Left kidney (tissue), 2 donors: ENCODE data around the gene ASPHD1. TPM values are rescaled to one million over a fixed set of nuclear protein-coding genes. Genes with fewer than 3 reads are reported as not detected.
"Not testable (repeated sequence)": the region's sequence is repeated elsewhere in the genome, so short reads cannot be mapped to it uniquely, and the experiment has no call there.

ENCODE experiments used
- DNase-seq: peaks from one replicate; pipeline ENCODE4 v3.0.0-alpha.2; 2013
- polyA plus RNA-seq: library from polyadenylated mRNA; unstranded; fragments of 120-200 nt; gene quantifications from one replicate; pipeline ENCODE4 v1.2.1, GENCODE V29; 2013; ENCODE audit not compliant: insufficient read length

The ASPHD1 gene
- polyA plus RNA-seq, 1 donor, result 0.86 TPM

GRCh38 chr16:29906520-29907244, 6.4 kb downstream of the ASPHD1 start:
- no peak for DNase-seq

DNA sequence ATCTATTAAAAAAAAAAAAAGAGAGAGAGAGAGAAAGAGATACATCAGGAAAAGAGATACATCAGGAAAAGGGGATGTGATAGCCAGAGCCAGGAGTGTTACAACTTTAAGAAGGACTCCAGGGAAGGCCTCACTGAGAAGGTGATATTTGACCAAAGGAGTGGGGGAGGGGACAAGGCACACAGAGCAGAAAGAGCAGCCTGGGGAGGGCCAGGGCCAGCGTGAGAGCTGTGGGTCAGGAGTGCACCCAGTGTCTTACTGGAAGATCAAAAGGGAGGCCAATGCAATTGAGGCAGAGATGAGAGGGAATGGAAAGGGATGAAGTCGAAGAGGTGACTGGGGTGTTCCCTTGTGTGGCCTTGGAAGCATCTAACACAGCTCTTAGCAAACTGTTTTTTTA, 7.7 kb downstream of the ASPHD1 start:
- no peak for DNase-seq

- DNase-seq, result no peak
These were observed 8.5 kb downstream of the ASPHD1 start for GRCh38 chr16:29908719-29909220.

DNA sequence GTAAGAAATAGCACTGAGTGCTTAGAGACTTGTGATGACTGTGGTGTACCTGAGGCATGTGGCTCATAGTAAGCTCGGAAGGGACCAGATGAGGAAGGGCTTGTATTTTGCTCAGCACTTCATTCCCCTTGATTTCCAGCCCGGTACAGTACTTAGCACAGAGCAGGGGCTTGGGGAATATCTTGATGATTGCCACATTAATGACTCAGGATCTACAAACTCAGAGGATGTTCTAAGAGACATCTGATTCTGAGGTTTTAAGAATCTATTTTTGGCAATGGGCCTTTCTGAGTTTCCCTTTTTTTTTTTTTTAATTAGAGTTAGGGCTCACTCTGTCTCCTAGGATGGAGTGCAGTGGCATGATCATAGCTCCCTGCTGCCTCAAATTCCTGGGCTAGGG, 9.1 kb downstream of the ASPHD1 start:
- no peak for DNase-seq

- DNase-seq, result not testable (repeated sequence)
These were observed 9.6 kb downstream of the ASPHD1 start for GRCh38 chr16:29909851-29910250.

DNA sequence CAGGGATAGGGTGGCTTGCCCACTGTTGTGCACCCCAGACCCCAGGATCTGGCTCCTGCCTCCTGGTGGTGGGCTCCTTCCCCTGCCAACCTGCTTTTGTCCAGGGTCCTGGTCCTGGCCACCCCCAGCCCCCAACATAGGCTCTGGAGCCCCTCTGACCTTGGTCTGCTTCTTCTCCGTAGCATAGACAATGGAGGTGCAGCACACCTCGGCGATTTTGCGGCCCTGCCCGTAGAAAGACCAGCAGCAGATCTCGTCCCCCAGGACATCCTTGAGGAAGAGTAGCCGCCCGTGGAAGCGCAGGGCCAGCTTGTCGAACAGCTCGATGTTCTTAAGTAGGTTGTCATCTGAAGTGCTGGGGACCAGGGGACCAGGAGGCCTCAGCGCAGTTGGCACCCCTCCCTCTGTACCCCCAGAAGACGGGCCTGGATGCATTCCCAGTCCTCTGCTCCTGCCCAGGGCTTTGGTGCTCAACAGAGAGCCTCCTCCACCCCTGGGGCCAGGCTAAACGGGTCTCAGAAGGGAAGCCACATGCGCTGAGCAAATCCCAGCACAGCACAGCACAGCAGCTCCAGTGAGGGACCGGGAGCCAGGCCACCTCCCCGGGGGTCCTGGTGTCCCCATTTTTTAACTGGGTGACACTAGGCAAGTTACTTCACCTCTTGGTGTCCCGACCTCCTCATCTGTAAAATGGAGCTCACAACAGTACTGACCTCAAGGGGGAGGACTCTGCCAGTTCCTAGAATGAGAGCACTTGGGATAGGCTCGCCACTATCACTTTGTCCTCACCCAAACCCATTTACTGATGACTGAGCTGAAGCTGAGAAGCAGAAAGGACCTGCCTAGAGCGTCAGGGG, 10.8 kb downstream of the ASPHD1 start:
- DNase-seq, result no peak

- no peak for DNase-seq
These were observed 11.4 kb downstream of the ASPHD1 start for GRCh38 chr16:29911676-29912010.

DNA sequence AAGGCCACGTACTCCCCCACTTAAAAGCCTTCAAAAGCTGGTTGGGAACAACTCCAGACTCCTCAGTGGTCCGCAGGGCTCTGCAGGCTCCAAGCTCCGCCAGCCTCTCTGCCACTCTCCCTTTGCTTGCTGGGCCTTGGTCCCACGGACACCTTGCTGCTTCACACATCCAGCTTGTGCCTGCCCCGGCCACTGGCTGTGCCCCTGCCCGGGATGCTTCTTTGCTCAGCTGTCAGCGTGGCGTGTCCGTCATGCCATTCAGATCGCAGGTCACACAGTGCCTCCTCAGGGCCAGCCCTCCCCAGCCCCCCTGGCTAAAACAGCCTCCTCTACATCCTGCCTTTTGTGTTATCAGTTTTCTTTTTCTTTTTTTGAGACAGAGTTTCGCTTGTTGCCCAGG, 11.8 kb downstream of the ASPHD1 start:
- no peak for DNase-seq

- DNase-seq, result no peak
These were observed 13.2 kb downstream of the ASPHD1 start for GRCh38 chr16:29913514-29913913.

- DNase-seq, result no peak
These were observed 15.4 kb downstream of the ASPHD1 start for GRCh38 chr16:29915590-29916247.

- DNase-seq, result no peak
These were observed 16.7 kb downstream of the ASPHD1 start for GRCh38 chr16:29916979-29917378.

GRCh38 chr16:29920288-29921033, 20.2 kb downstream of the ASPHD1 start:
- DNase-seq, result no peak

GRCh38 chr16:29921034-29921385, 20.7 kb downstream of the ASPHD1 start:
- no peak for DNase-seq

DNA sequence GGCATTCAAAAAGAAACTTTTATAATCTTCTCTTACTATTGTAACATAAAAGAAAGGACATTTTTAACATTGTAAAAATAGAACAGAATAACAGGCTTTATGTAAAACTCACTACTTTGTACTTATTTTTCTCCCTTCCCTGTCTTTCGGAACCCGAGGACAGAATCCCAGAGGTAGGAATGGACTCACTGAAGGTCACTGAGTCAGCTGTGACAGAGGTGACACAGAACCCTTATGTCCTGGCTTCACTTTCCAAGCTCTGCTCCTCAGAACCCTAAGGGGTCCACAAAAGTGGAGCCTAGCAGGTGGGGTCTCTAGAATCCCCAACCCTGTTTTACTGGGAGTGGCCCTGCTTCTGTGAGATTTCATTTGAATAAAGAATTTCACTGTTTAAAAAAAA, 22.0 kb downstream of the ASPHD1 start:
- DNase-seq, result no peak

- no peak for DNase-seq
These were observed 22.8 kb downstream of the ASPHD1 start for GRCh38 chr16:29922986-29923501.

GRCh38 chr16:29925105-29925756, 24.9 kb downstream of the ASPHD1 start:
- DNase-seq, result no peak

DNA sequence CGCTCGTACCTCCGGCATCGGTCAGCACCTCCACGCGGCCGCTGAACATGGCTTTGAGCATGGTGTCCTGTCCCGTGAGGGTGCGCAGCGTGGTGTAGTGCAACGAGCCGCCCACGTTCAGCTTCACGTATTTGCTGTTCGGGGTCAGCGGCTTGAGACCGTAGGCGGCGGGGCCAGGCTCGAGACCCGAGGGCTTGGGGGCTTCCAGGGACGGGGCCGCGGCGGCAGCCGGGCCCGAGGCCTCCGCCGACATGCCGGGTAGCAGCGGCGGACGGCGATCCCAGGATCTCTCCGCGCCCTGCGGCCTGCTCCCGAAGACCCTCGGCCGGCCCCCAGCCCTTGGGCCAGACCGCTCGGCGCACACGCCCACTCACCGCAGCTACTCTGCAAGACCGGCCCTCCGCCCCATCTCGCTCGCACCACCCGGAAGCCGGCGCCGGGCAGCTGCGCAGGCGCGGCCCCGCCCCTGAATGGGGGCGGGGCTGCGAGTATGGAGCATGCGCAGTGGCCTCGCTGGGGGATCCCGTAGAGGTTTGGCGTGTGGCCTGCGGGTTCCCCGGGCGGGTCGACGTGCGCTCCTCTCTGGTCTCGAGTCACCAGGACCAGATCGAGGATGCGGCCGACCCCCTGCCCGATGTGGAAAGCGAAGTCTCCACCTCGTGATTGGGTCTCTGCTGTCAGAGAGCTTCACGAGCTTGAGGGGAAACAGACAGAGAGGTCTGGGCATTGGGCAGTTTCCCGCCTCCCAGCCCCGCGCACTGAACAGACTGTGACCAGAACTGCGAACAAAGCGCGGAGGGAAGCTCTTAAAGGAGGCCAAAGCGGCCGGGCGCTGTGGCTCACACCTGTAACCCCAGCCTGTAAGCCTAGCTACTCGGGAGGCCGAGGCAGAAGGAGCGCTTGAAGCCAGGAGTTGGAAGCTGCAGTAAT, 25.8 kb downstream of the ASPHD1 start, which contains the start of gene KCTD13:
TSS of gene KCTD13 (minus strand) at position 446 of the 930 bp plus-strand sequence. CDS start at position 253, 193 bp downstream.
- peak; percentile 91 for DNase-seq

DNA sequence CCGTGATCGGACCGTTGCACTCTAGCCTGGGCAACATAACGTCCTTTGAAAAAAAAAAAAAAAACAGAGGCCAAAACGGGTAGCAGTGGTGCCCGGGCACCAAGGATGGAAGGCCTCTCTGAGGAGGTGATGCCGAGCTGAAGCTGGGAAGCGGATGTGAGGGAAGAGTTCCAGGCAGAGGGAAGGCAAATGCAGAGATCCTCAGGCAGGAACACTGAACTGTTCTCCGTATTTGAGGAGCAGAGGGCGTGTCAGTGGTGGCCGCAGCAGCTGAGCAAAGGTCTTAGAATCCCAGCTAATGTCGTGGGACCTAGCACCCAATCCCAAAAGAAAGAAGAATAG, 26.4 kb downstream of the ASPHD1 start:
- no peak for DNase-seq

- DNase-seq, result no peak
These were observed 27.0 kb downstream of the ASPHD1 start for GRCh38 chr16:29927070-29927905.
